Kidney epithelial cell (primary cell): ENCODE results near the gene SCP2D1. TPM values are rescaled to one million over a fixed set of nuclear protein-coding genes. Genes with fewer than 3 reads are reported as not detected.

Experiments
- DNase-seq: peaks from one replicate; pipeline ENCODE4 v3.0.0-alpha.2; 2010; ENCODE audit warnings: low read depth
- H3K27me3 ChIP-seq: 2 replicates; pipeline ENCODE4 v1.6.0; 2011; ENCODE audit warnings: low read length; ENCODE audit not compliant: control insufficient read depth, insufficient read depth
- H3K36me3 ChIP-seq: 2 replicates; pipeline ENCODE4 v1.5.1; 2011; ENCODE audit warnings: low read length; ENCODE audit not compliant: control insufficient read depth, insufficient read depth
- H3K4me3 ChIP-seq: 2 replicates; pipeline ENCODE4 v1.5.1; 2011; ENCODE audit warnings: low read depth, mild to moderate bottlenecking, control low read depth, low read length
- CTCF ChIP-seq: IDR thresholded peaks from 2 replicates; pipeline ENCODE4 v1.5.1; 2011; ENCODE audit warnings: mild to moderate bottlenecking, moderate library complexity, low read length, control low read depth, inconsistent platforms; ENCODE audit not compliant: insufficient read depth, poor library complexity, severe bottlenecking
- total RNA-seq: library from RNA; depleted of rRNA; stranded (reverse); fragments of >200 nt; gene quantifications from 2 replicates; pipeline ENCODE4 v1.2.3, GENCODE V29; 2015

Gene SCP2D1
- total RNA-seq, 1 donor from 2014 or later: not detected

- peak; percentile 85 for DNase-seq
- H3K4me3 ChIP-seq: peak overlapping the region; percentile 65
Observed at GRCh38 chr20:18793625-18794427, 19.8 kb upstream of the SCP2D1 start.

GRCh38 chr20:18794428-18794787 is 19.2 kb upstream of the SCP2D1 start:
- DNase-seq: no peak
- no peaks in the 10 kb centered on the region for H3K27me3 ChIP-seq
- no peaks in the 10 kb centered on the region for H3K36me3 ChIP-seq
- no peak for TF ChIP-seq CTCF
- peak overlapping the region; percentile 65 for H3K4me3 ChIP-seq

More at GRCh38 chr20:18793625-18794427, 19.8 kb upstream of the SCP2D1 start:
- no peaks in the 10 kb centered on the region for H3K27me3 ChIP-seq
- no peaks in the 10 kb centered on the region for H3K36me3 ChIP-seq
- no peak for TF ChIP-seq CTCF

- no peak for DNase-seq
Observed at GRCh38 chr20:18795366-18795765, 18.2 kb upstream of the SCP2D1 start.

GRCh38 chr20:18796282-18796833 is 17.2 kb upstream of the SCP2D1 start:
- DNase-seq: no peak
- Histone ChIP-seq H3K4me3 (no peak overlapping the region), H3K27me3 (no peaks in the 10 kb centered on the region), H3K36me3 (no peaks in the 10 kb centered on the region)
- no peak for TF ChIP-seq CTCF

More at GRCh38 chr20:18795366-18795765, 18.2 kb upstream of the SCP2D1 start:
- H3K36me3 ChIP-seq: no peaks in the 10 kb centered on the region
- no peak overlapping the region for H3K4me3 ChIP-seq
- TF ChIP-seq CTCF: no peak
- no peaks in the 10 kb centered on the region for H3K27me3 ChIP-seq

GRCh38 chr20:18801516-18801915 is 12.1 kb upstream of the SCP2D1 start:
- DNase-seq: no peak
- no peak overlapping the region for H3K4me3 ChIP-seq
- no peaks in the 10 kb centered on the region for H3K36me3 ChIP-seq
- TF ChIP-seq CTCF: no peak
- no peaks in the 10 kb centered on the region for H3K27me3 ChIP-seq
